NCI-H345 treated with DMSO at 0.1 percent for 48 hours (cell line): Measurements from ENCODE around the gene IL6.
"Not testable (repeated sequence)": the region's sequence is repeated elsewhere in the genome, so short reads cannot be mapped to it uniquely, and the experiment has no call there.

ENCODE experiments used
- DNase-seq: peaks from one replicate; lab custom pipeline; 2025; ENCODE audit not compliant: unreplicated experiment; lab: John Stamatoyannopoulos, UW

The IL6 gene

DNA sequence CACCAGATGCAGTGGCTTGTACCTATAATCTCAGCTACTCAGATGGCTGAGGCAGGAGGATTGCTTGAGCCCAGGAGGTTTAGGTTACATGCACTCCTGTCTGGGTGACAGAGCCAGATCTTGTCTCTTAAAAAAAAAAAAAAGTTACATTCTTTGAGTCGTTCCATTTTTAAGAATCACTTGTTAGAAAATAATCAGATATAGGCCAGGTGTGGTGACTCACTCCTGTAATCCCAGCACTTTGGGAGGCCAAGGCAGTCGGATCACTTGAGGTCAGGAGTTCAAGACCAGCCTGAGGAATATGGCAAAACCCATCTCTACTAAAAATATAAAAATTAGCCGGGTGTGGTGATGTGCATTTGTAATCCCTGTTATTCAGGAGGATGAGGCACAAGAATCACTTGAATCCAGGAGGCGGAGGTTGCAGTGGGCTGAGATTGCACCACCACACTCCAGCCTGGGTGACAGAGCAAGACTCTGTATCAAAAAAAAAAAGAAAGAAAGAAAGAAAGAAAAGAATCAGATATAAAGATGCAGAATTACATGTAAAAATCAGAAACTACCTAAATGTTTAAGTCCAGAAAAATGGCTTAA, 52.8 kb downstream of the IL6 start:
- DNase-seq, result not testable (repeated sequence)

DNA sequence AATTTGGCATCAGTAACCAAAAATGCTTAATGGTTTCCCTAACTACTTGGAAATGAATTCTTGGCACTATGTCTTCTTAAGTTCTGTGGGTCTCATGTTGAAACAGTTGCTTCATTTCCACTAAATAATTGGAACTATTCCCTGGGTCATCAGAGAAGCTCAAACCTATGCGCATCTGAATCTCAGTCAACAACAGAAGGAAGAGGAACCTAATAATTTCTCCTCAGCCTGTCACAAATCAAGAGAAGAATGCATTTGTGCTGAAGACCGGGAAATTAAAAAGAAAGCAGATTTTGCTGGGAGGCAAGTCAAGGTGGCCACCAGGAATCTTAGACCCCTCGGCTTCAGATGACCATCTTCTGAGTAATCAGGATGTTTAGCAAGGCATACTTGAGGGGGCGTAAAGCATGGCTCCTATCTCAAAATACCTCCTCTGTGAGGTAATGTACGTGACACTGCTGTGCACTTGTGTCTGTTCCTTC, 54.3 kb downstream of the IL6 start:
- no peak for DNase-seq
